HCT116 (cell line): Measurements from ENCODE around the gene GPR63. TPM values are rescaled to one million over a fixed set of nuclear protein-coding genes. Genes with fewer than 3 reads are reported as not detected.

Experiments used
- ATAC-seq: fragments of 200-7000 bp; cut with Tn5 transposase; 2 replicates; pipeline ENCODE4 v1.9.1; 2020; ENCODE audit warnings: mild to moderate bottlenecking, moderate library complexity
- BruUV-seq: library from RNA; stranded (reverse); fragments of 400-500 nt; replicated peaks from 2 replicates; lab custom pipeline; 2021; lab: Mats Ljungman, UMichigan
- CTCF ChIA-PET: fragments of 300-600 bp; sonication (Branson Sonifier 250); formaldehyde crosslinking; loops from one replicate; lab custom pipeline; 2021; ENCODE audit warnings: antibody characterized with exemption; lab: Charles Lee
- POLR2A ChIA-PET: fragments of 300-600, 350-600 bp; sonication (Branson Sonifier 250); formaldehyde crosslinking; loops from one replicate; lab custom pipeline; 2021; ENCODE audit warnings: antibody characterized with exemption; lab: Charles Lee
- RAD21 ChIA-PET, 2 experiments: fragments of 300-600 bp; sonication (Branson Sonifier 250); formaldehyde crosslinking; loops; one replicate each; lab custom pipeline; 2023; ENCODE audit warnings: low total read pairs in 2 of 2; ENCODE audit not compliant: uncharacterized antibody in 2 of 2, unreplicated experiment in 2 of 2, low non-redundant PET in 1 of 2; lab: Charles Lee
- DNase-seq: peaks from one replicate; pipeline ENCODE4 v3.0.0-alpha.2; 2010; ENCODE audit warnings: low read depth, low spot score
- H2AFZ ChIP-seq: fragments of 200-600 bp; shearing (Covaris generic), sonication (generic); 2 replicates; pipeline ENCODE4 v1.6.1; 2017; ENCODE audit warnings: low read depth, mixed run types, mixed read lengths, antibody characterized with exemption, low read length; ENCODE audit not compliant: poor library complexity, severe bottlenecking
- H3K27ac ChIP-seq: 2 replicates; pipeline ENCODE4 v1.5.1; 2012; ENCODE audit warnings: low read depth, low read length
- H3K27me3 ChIP-seq: fragments of 200-600 bp; sonication (generic); 2 replicates; pipeline ENCODE4 v1.6.1; 2016; ENCODE audit warnings: mixed run types, low read length, mixed read lengths; ENCODE audit not compliant: insufficient read depth
- H3K36me3 ChIP-seq, 2 experiments: fragments of 200-500 bp in 1 of 2; fragments of 200-600 bp in 1 of 2; sonication (Bioruptor generic) in 1 of 2; sonication (generic) in 1 of 2; 2 replicates each; pipeline versions ENCODE4 v1.5.1 to v1.6.1; 2014 to 2016; ENCODE audit warnings: low read length in 2 of 2, inconsistent platforms in 1 of 2, mixed read lengths in 1 of 2, mixed run types in 1 of 2; ENCODE audit not compliant: insufficient read depth in 2 of 2, control insufficient read depth in 1 of 2
- H3K4me1 ChIP-seq, 2 experiments: fragments of 200-600 bp in 1 of 2; sonication (generic) in 1 of 2; 2 replicates each; pipeline versions ENCODE4 v1.5.1 to v1.6.1; 2012 to 2017; ENCODE audit warnings: low read length in 2 of 2, inconsistent platforms in 1 of 2, mild to moderate bottlenecking in 1 of 2, mixed read lengths in 1 of 2, mixed run types in 1 of 2, moderate library complexity in 1 of 2; ENCODE audit not compliant: insufficient read depth in 2 of 2, control insufficient read depth in 1 of 2
- H3K4me2 ChIP-seq: fragments of 200-600 bp; sonication (generic); 2 replicates; pipeline ENCODE4 v1.6.1; 2017; ENCODE audit warnings: mixed run types, low read length, mixed read lengths
- H3K4me3 ChIP-seq, 2 experiments: fragments of 200-600 bp in 1 of 2; sonication (generic) in 1 of 2; replicated peaks in 1 of 2; 2 replicates each; pipeline ENCODE4 v1.5.1; 2011 to 2016; ENCODE audit warnings: low read length in 2 of 2, control low read depth in 1 of 2, low read depth in 1 of 2, mild to moderate bottlenecking in 1 of 2, mixed read lengths in 1 of 2, mixed run types in 1 of 2
- H3K79me2 ChIP-seq: fragments of 200-600 bp; sonication (generic); 2 replicates; pipeline ENCODE4 v1.6.1; 2017; ENCODE audit warnings: mild to moderate bottlenecking, mixed run types, low read length, moderate library complexity, mixed read lengths; ENCODE audit not compliant: insufficient read depth
- H3K9ac ChIP-seq: fragments of 200-600 bp; sonication (generic); 2 replicates; pipeline ENCODE4 v1.6.1; 2016; ENCODE audit warnings: low read length, mixed read lengths
- H3K9me2 ChIP-seq: fragments of 200-600 bp; sonication (generic), shearing (Covaris generic); 2 replicates; pipeline ENCODE4 v1.6.1; 2017; ENCODE audit warnings: mixed run types, mild to moderate bottlenecking, moderate library complexity; ENCODE audit not compliant: insufficient read depth
- H3K9me3 ChIP-seq, 2 experiments: fragments of 200-500 bp in 1 of 2; fragments of 200-600 bp in 1 of 2; sonication (Bioruptor generic) in 1 of 2; sonication (generic) in 1 of 2; 2 replicates each; pipeline ENCODE4 v1.6.1; 2014 to 2017; ENCODE audit warnings: low read length in 2 of 2, mixed read lengths in 2 of 2, inconsistent platforms in 1 of 2, low read depth in 1 of 2, mild to moderate bottlenecking in 1 of 2, mixed run types in 1 of 2, moderate library complexity in 1 of 2; ENCODE audit not compliant: control insufficient read depth in 1 of 2, insufficient read depth in 1 of 2
- H4K20me1 ChIP-seq: fragments of 200-600 bp; sonication (generic), shearing (Covaris generic); 2 replicates; pipeline ENCODE4 v1.6.1; 2017; ENCODE audit warnings: mixed run types, mild to moderate bottlenecking, moderate library complexity; ENCODE audit not compliant: insufficient read depth
- ATF3 ChIP-seq: IDR thresholded peaks from 2 replicates; pipeline ENCODE4 v1.6.1; 2012
- CBX3 ChIP-seq: IDR thresholded peaks from 2 replicates; pipeline ENCODE4 v1.6.1; 2012; ENCODE audit warnings: low read depth
- CEBPB ChIP-seq: IDR thresholded peaks from 2 replicates; pipeline ENCODE4 v1.6.1; 2012; ENCODE audit warnings: low read depth
- EGR1 ChIP-seq: IDR thresholded peaks from 2 replicates; pipeline ENCODE4 v1.6.1; 2012; ENCODE audit warnings: low read depth
- EZH2 ChIP-seq: fragments of 200-600 bp; sonication (generic); IDR thresholded peaks from 2 replicates; pipeline ENCODE4 v1.6.1; 2017; ENCODE audit warnings: antibody characterized with exemption, mixed run types
- EZH2phosphoT487 ChIP-seq: fragments of 200-600 bp; IDR thresholded peaks from 2 replicates; pipeline ENCODE4 v1.6.1; 2018; ENCODE audit warnings: antibody characterized with exemption, borderline replicate concordance
- FOSL1 ChIP-seq: IDR thresholded peaks from 2 replicates; pipeline ENCODE4 v1.6.1; 2012; ENCODE audit warnings: low read depth
- JUND ChIP-seq: IDR thresholded peaks from 2 replicates; pipeline ENCODE4 v1.6.1; 2012
- intact Hi-C: fragments of 100-400 bp; cut with micrococcal nuclease; formaldehyde crosslinking; loops from 2 replicates; pipeline ENCODE4 v1.10.0; 2022
- total RNA-seq: library from RNA; stranded (reverse); gene quantifications from one replicate; pipeline ENCODE4 v1.2.1, GENCODE V29; 2021; ENCODE audit not compliant: unreplicated experiment

The GPR63 gene
- total RNA-seq, 1 experiment from 2014 or later, result 3.5 TPM

- Histone ChIP-seq H3K4me1 (no peaks in the 10 kb centered on the region), H3K36me3 (no peaks in the 10 kb centered on the region)
Measured at GRCh38 chr6:96853083-96853482, 15.8 kb upstream of the GPR63 start.

GRCh38 chr6:96852605-96853004 is 15.3 kb upstream of the GPR63 start:
- ChIA-PET POLR2A (no interaction called here), RAD21 (no interaction called here), CTCF (no interaction called here)
- Histone ChIP-seq H3K4me3 (no peak overlapping the region), H3K9me3 (no peaks in the 10 kb centered on the region), H3K9me2 (no peaks in the 10 kb centered on the region), H4K20me1 (no peaks in the 10 kb centered on the region), H3K9ac (no peak overlapping the region), H3K4me2 (no peak overlapping the region), H3K4me1 (no peaks in the 10 kb centered on the region), H3K27me3 (no peaks in the 10 kb centered on the region), H3K36me3 (no peaks in the 10 kb centered on the region), H3K27ac (no peak overlapping the region), H3K79me2 (no peaks in the 10 kb centered on the region), H2AFZ (no peak overlapping the region)
- DNase-seq (no peak), ATAC-seq (no peak)
- TF ChIP-seq ATF3, result no peak
- TF ChIP-seq EZH2, result no peak
- no peak for TF ChIP-seq CBX3
- intact Hi-C loops, result no loop called here
- BruUV-seq, result no TSS peak

More at GRCh38 chr6:96853083-96853482, 15.8 kb upstream of the GPR63 start:
- Histone ChIP-seq H3K4me3 (no peak overlapping the region), H2AFZ (no peak overlapping the region), H3K4me2 (no peak overlapping the region), H3K27me3 (no peaks in the 10 kb centered on the region), H3K27ac (no peak overlapping the region), H3K9me2 (no peaks in the 10 kb centered on the region), H3K79me2 (no peaks in the 10 kb centered on the region), H3K9me3 (no peaks in the 10 kb centered on the region), H4K20me1 (no peaks in the 10 kb centered on the region), H3K9ac (no peak overlapping the region)
- ATAC-seq (no peak), DNase-seq (no peak)
- no TSS peak for BruUV-seq
- TF ChIP-seq JUND, result no peak
- TF ChIP-seq EZH2phosphoT487, result no peak
- TF ChIP-seq FOSL1, result no peak
- no peak for TF ChIP-seq CEBPB
- TF ChIP-seq EGR1, result no peak
- intact Hi-C loops, result no loop called here
- ChIA-PET CTCF (no interaction called here), POLR2A (no interaction called here), RAD21 (no interaction called here)
